ENCODE results near the gene RGL2. TPM values are rescaled to one million over a fixed set of nuclear protein-coding genes. Genes with fewer than 3 reads are reported as not detected.

The RGL2 gene
- polyA plus RNA-seq, 10 donors = 41.7 to 62.5 (median 53.7) TPM

- no peak for DNase-seq
These were observed 55.3 kb downstream of the RGL2 start for GRCh38 chr6:33243476-33243875.

- no peak for DNase-seq
These were observed 56.8 kb downstream of the RGL2 start for GRCh38 chr6:33241968-33242367.

Other genes starting within 250 kb of the RGL2 start
- 10 to 100 TPM in 9 of 10 donors, 1 to 10 TPM in 1; 8.1 to 21.8 (median 13.4) TPM for gene HLA-DPA1, start 225.3 kb downstream of the RGL2 start, polyA plus RNA-seq (ENCODE audit: insufficient read length in 10 of 10)
- gene HLA-DPB1, start 223.0 kb downstream of the RGL2 start, polyA plus RNA-seq (ENCODE audit: insufficient read length in 10 of 10) = 10 to 100 TPM in 4 of 10 donors, 1 to 10 TPM in 6; 4.8 to 15.4 (median 7.8) TPM
- gene COL11A2, start 106.5 kb downstream of the RGL2 start, polyA plus RNA-seq (ENCODE audit: insufficient read length in 10 of 10) = 100 to 1,000 TPM in 2 of 10 donors, 10 to 100 TPM in 8; 20.5 to 134 (median 61.0) TPM
- 10 to 100 TPM; 31.9 to 49.0 (median 37.8) TPM for gene RXRB, start 98.3 kb downstream of the RGL2 start, polyA plus RNA-seq (ENCODE audit: insufficient read length in 10 of 10)
- gene SLC39A7, start 98.1 kb downstream of the RGL2 start, polyA plus RNA-seq (ENCODE audit: insufficient read length in 10 of 10) = 100 to 1,000 TPM in 3 of 10 donors, 10 to 100 TPM in 7; 68.5 to 115 (median 82.5) TPM
- 10 to 100 TPM in 7 of 10 donors, 1 to 10 TPM in 3; 8.2 to 14.4 (median 11.0) TPM for gene HSD17B8, start 94.3 kb downstream of the RGL2 start, polyA plus RNA-seq (ENCODE audit: insufficient read length in 10 of 10)
- 10 to 100 TPM; 25.1 to 43.3 (median 29.9) TPM for gene RING1, start 90.4 kb downstream of the RGL2 start, polyA plus RNA-seq (ENCODE audit: insufficient read length in 10 of 10)
- 10 to 100 TPM; 27.6 to 54.6 (median 37.1) TPM for gene VPS52, start 27.1 kb downstream of the RGL2 start, polyA plus RNA-seq (ENCODE audit: insufficient read length in 10 of 10)
- gene RPS18, start 26.9 kb downstream of the RGL2 start, polyA plus RNA-seq (ENCODE audit: insufficient read length in 10 of 10) = 1,000 to 10,000 TPM; 3,925 to 5,378 (median 4,934) TPM
- 1 to 10 TPM; 1.4 to 3.0 (median 2.3) TPM for gene B3GALT4, start 21.8 kb downstream of the RGL2 start, polyA plus RNA-seq (ENCODE audit: insufficient read length in 10 of 10)
- 10 to 100 TPM; 49.6 to 70.8 (median 60.0) TPM for gene WDR46, start 9.7 kb downstream of the RGL2 start, polyA plus RNA-seq (ENCODE audit: insufficient read length in 10 of 10)
- gene PFDN6, start 9.3 kb downstream of the RGL2 start, polyA plus RNA-seq (ENCODE audit: insufficient read length in 10 of 10) = 10 to 100 TPM; 35.1 to 56.0 (median 41.7) TPM
- gene TAPBP, start 15.1 kb upstream of the RGL2 start, polyA plus RNA-seq (ENCODE audit: insufficient read length in 10 of 10) = 10 to 100 TPM; 17.2 to 27.9 (median 21.1) TPM
- 10 to 100 TPM; 11.1 to 16.1 (median 14.2) TPM for gene ZBTB22, start 18.8 kb upstream of the RGL2 start, polyA plus RNA-seq (ENCODE audit: insufficient read length in 10 of 10)
- gene DAXX, start 24.0 kb upstream of the RGL2 start, polyA plus RNA-seq (ENCODE audit: insufficient read length in 10 of 10) = 10 to 100 TPM; 24.6 to 40.9 (median 30.1) TPM
- gene KIFC1, start 92.9 kb upstream of the RGL2 start, polyA plus RNA-seq (ENCODE audit: insufficient read length in 10 of 10) = 10 to 100 TPM; 16.1 to 30.2 (median 21.4) TPM
- 10 to 100 TPM; 41.3 to 56.1 (median 44.4) TPM for gene PHF1, start 112.1 kb upstream of the RGL2 start, polyA plus RNA-seq (ENCODE audit: insufficient read length in 10 of 10)
- 100 to 1,000 TPM; 109 to 154 (median 123) TPM for gene CUTA, start 119.2 kb upstream of the RGL2 start, polyA plus RNA-seq (ENCODE audit: insufficient read length in 10 of 10)
- 10 to 100 TPM; 15.5 to 32.0 (median 19.1) TPM for gene SYNGAP1, start 121.1 kb upstream of the RGL2 start, polyA plus RNA-seq (ENCODE audit: insufficient read length in 10 of 10)
- 1 to 10 TPM; 5.4 to 9.2 (median 7.4) TPM for gene ZBTB9, start 155.6 kb upstream of the RGL2 start, polyA plus RNA-seq (ENCODE audit: insufficient read length in 10 of 10)

Measured in muscle of back (tissue), 11 donors.